Spleen (tissue), 11 donors: ENCODE data around the gene CTH. TPM values are rescaled to one million over a fixed set of nuclear protein-coding genes. Genes with fewer than 3 reads are reported as not detected.
"Not testable (repeated sequence)": the region's sequence is repeated elsewhere in the genome, so short reads cannot be mapped to it uniquely, and the experiment has no call there.

Experiments
- DNase-seq: peaks from one replicate; pipeline ENCODE4 v3.0.0-alpha.2; 2020
- H3K27ac ChIP-seq, 8 donors: fragments of 200-600 bp; sonication (generic) in 7 of 8; 1 replicate in 4 of 8; 2 replicates in 4 of 8; pipeline versions ENCODE4 v1.5.0 to v1.8.0; 2016 to 2021; ENCODE audit warnings: inconsistent platforms in 4 of 8, mild to moderate bottlenecking in 4 of 8, moderate library complexity in 1 of 8
- H3K27me3 ChIP-seq, 7 donors: fragments of 200-600 bp; sonication (generic) in 6 of 7; replicated peaks in 1 of 7; 1 replicate in 4 of 7; 2 replicates in 3 of 7; pipeline versions ENCODE4 v1.5.0 to v1.8.0; 2016 to 2021; ENCODE audit warnings: inconsistent platforms in 3 of 7, mild to moderate bottlenecking in 1 of 7
- H3K36me3 ChIP-seq, 6 donors: fragments of 200-600 bp; sonication (generic) in 5 of 6; 1 replicate in 4 of 6; 2 replicates in 2 of 6; pipeline versions ENCODE4 v1.5.0 to v1.8.0; 2016 to 2021; ENCODE audit warnings: inconsistent platforms in 2 of 6
- H3K4me1 ChIP-seq, 6 donors: fragments of 200-600 bp; sonication (generic) in 5 of 6; 1 replicate in 3 of 6; 2 replicates in 3 of 6; pipeline versions ENCODE4 v1.5.0 to v1.8.0; 2016 to 2021; ENCODE audit warnings: inconsistent platforms in 3 of 6
- H3K4me3 ChIP-seq, 8 donors: fragments of 200-600 bp; sonication (generic) in 7 of 8; 1 replicate in 4 of 8; 2 replicates in 4 of 8; pipeline versions ENCODE4 v1.5.0 to v1.8.0; 2016 to 2021; ENCODE audit warnings: inconsistent platforms in 4 of 8, mild to moderate bottlenecking in 4 of 8, moderate library complexity in 2 of 8
- H3K9me3 ChIP-seq, 8 donors: fragments of 200-600 bp; sonication (generic) in 7 of 8; 1 replicate in 4 of 8; 2 replicates in 4 of 8; pipeline versions ENCODE4 v1.5.0 to v1.8.0; 2016 to 2021; ENCODE audit warnings: inconsistent platforms in 4 of 8
- POLR2A ChIP-seq, 3 donors: fragments of 450-650 bp; IDR thresholded peaks; one replicate each; pipeline ENCODE4 v1.5.1; 2017; ENCODE audit warnings: antibody characterized with exemption in 3 of 3, mild to moderate bottlenecking in 1 of 3
- POLR2AphosphoS5 ChIP-seq, 3 donors: sonication (generic); formaldehyde crosslinking; IDR thresholded peaks; one replicate each; pipeline ENCODE4 v1.5.1; 2017; ENCODE audit warnings: antibody characterized with exemption in 3 of 3
- WGBS, 5 donors: extraction: QIAGEN DNeasy Blood & Tissue Kit in 3 of 5; methylation state at CpG; one replicate each; pipeline versions ENCODE4 v1.1.5 to v1.1.7; 2013 to 2018; 5-methylcytosine and 5-hydroxymethylcytosine counted together
- intact Hi-C: fragments of 100-400 bp; cut with DNase I; formaldehyde crosslinking; loops from one replicate; pipeline ENCODE4 v1.15.0; 2023; ENCODE audit warnings: low total_unique reads
- polyA plus RNA-seq, 3 donors: library from polyadenylated mRNA; stranded (reverse); fragments of 200-250 nt; gene quantifications; one replicate each; pipeline ENCODE4 v1.2.1, GENCODE V29; 2013
- total RNA-seq, 7 donors: library from RNA; depleted of rRNA in 3 of 7; stranded (reverse); fragments of >200 nt in 3 of 7; fragmentation: NEBNext Ultra II Directional in 4 of 7; extraction: Animal tissue kit (Norgen Biotek cat#: 25700) in 4 of 7; gene quantifications; one replicate each; pipeline versions ENCODE4 v1.1.0 to v1.2.1, GENCODE V29; 2016 to 2021
- TF ChIP-seq, protein P1 (sequence below), 11 experiments: fragments of 200-600 bp in 7 of 11; fragments of 450-650 bp in 4 of 11; sonication (generic) in 4 of 11; IDR thresholded peaks in 8 of 11; conservative IDR thresholded peaks in 3 of 11; 1 replicate in 7 of 11; 2 replicates in 4 of 11; pipeline versions ENCODE4 v1.4.0 to v1.8.0; 2016 to 2021; ENCODE audit warnings: antibody characterized with exemption in 11 of 11, inconsistent platforms in 4 of 11, mild to moderate bottlenecking in 1 of 11
- donor health status: healthy with polysubstance abuse.
- donor health status: DM: no; HTN: no; CAD: no; lungs with moderate emphysema.
- donor health status: DM: no; HTN: no; CAD: no.
- donor health status: Bipolar disorder and iron deficiency.
- donor health status: healthy.
- donor health status: DM: no; HTN: no; CAD: no.
- donor health status: DM: yes; HTN: yes; CAD: no.

The CTH gene
- total and polyA plus RNA-seq, 10 donors = 0.80 to 2.7 (median 1.3) TPM

DNA sequence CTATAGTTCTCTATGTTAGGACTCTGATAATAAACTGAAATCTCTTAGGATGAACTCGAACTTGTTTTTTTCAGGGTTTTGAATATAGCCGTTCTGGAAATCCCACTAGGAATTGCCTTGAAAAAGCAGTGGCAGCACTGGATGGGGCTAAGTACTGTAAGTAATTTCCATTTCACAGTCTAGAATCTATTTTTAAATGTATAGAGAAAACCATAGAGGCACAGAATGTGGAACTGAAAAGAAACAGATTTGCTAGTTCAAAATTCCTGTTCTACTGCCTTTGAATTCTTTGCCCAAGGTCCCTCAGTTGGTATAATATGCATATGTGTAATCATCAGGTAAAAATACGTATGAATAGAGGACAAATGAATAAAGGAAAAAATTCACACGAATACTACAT lies 4.8 kb downstream of the CTH start:
- no peak for DNase-seq
- H3K36me3 ChIP-seq = peaks cover 0 to 11% (median 2%) of the 10 kb centered on the region in 6 donors
- H3K4me1 ChIP-seq = peaks cover 5 to 18% (median 14%) of the 10 kb centered on the region in 6 donors
- intact Hi-C loops = loop anchor here (10.0 kb wide), 1 partner anchor 61 kb away; the partner anchor contains the start of gene ANKRD13C
- H3K27me3 ChIP-seq = no peaks in the 10 kb centered on the region
- H3K9me3 ChIP-seq = no peaks in the 10 kb centered on the region
- no peak for TF ChIP-seq POLR2A (IDR thresholded peaks at IDR 0.05)
- H3K4me3 ChIP-seq = no peak overlapping the region
- no peak overlapping the region for H3K27ac ChIP-seq
- 62 to 82% (median 73%) methylated on average over 4 of the region's 4 CpGs for WGBS, 5 donors

DNA sequence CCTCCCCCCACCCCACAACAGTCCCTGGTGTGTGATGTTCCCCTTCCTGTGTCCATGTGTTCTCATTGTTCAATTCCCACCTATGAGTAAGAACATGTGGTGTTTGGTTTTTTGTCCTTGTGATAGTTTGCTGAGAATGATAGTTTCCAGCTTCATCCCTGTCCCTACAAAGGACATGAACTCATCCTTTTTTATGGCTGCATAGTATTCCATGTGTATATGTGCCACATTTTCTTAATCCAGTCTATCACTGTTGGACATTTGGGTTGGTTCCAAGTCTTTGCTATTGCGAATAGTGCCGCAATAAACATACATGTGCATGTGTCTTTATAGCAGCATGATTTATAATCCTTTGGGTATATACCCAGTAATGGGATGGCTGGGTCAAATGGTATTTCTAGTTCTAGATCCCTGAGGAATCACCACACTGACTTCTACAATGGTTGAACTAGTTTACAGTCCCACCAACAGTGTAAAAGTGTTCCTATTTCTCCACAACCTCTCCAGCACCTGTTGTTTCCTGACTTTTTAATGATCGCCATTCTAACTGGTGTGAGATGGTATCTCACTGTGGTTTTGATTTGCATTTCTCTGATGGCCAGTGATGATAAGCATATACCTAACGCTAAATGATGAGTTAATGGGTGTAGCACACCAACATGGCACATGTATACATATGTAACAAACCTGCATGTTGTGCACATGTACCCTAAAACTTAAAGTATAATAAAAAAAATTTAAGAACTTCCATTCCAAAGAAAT lies 8.1 kb downstream of the CTH start:
- not testable (repeated sequence) for H3K9me3 ChIP-seq, H3K4me1 ChIP-seq, H3K27me3 ChIP-seq, H3K27ac ChIP-seq, DNase-seq, H3K4me3 ChIP-seq
- intact Hi-C loops = loop anchor here (10.0 kb wide), 1 partner anchor 64 kb away; the partner anchor contains the start of gene ANKRD13C
- peaks cover 0 to 15% (median 2%) of the 10 kb centered on the region in 6 donors for H3K36me3 ChIP-seq
- WGBS, 5 donors = 82 to 95% (median 89%) methylated on average over 4 of the region's 4 CpGs

DNA sequence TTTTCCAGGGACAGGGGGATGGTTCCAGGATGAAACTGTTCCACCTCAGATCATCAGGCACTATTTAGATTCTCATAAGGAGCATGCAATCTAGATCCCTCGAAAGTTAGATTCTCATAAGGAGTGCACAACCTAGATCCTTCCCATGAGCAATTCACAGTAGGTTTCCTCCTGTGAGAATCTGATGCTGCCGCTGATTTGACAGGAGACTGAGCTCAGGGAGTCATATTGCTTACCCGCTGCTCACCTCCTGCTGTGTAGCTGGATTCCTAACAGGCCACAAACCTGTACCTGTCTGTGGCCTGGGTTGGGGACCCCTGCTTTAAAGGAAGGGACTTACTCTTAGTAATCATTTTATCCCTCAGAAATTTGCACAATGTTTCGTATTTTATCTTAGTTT lies 9.3 kb downstream of the CTH start:
- intact Hi-C loops = no loop called here
- H3K9me3 ChIP-seq = no peaks in the 10 kb centered on the region
- peaks cover 0 to 19% (median 2%) of the 10 kb centered on the region in 6 donors for H3K36me3 ChIP-seq
- no peaks in the 10 kb centered on the region for H3K27me3 ChIP-seq
- TF ChIP-seq, protein P1, sequence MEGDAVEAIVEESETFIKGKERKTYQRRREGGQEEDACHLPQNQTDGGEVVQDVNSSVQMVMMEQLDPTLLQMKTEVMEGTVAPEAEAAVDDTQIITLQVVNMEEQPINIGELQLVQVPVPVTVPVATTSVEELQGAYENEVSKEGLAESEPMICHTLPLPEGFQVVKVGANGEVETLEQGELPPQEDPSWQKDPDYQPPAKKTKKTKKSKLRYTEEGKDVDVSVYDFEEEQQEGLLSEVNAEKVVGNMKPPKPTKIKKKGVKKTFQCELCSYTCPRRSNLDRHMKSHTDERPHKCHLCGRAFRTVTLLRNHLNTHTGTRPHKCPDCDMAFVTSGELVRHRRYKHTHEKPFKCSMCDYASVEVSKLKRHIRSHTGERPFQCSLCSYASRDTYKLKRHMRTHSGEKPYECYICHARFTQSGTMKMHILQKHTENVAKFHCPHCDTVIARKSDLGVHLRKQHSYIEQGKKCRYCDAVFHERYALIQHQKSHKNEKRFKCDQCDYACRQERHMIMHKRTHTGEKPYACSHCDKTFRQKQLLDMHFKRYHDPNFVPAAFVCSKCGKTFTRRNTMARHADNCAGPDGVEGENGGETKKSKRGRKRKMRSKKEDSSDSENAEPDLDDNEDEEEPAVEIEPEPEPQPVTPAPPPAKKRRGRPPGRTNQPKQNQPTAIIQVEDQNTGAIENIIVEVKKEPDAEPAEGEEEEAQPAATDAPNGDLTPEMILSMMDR (IDR thresholded peaks at IDR 0.05 in 8 of 11, conservative IDR thresholded peaks at IDR 0.05 in 3 of 11) = no peak
- TF ChIP-seq POLR2AphosphoS5 (IDR thresholded peaks at IDR 0.05) (no peak), POLR2A (IDR thresholded peaks at IDR 0.05) (no peak)
- H3K27ac ChIP-seq = no peak overlapping the region
- no peak for DNase-seq
- H3K4me3 ChIP-seq = no peak overlapping the region
- H3K4me1 ChIP-seq = no peaks in the 10 kb centered on the region
- 91 to 96% (median 93%) methylated on average over 4 of the region's 4 CpGs for WGBS, 5 donors

DNA sequence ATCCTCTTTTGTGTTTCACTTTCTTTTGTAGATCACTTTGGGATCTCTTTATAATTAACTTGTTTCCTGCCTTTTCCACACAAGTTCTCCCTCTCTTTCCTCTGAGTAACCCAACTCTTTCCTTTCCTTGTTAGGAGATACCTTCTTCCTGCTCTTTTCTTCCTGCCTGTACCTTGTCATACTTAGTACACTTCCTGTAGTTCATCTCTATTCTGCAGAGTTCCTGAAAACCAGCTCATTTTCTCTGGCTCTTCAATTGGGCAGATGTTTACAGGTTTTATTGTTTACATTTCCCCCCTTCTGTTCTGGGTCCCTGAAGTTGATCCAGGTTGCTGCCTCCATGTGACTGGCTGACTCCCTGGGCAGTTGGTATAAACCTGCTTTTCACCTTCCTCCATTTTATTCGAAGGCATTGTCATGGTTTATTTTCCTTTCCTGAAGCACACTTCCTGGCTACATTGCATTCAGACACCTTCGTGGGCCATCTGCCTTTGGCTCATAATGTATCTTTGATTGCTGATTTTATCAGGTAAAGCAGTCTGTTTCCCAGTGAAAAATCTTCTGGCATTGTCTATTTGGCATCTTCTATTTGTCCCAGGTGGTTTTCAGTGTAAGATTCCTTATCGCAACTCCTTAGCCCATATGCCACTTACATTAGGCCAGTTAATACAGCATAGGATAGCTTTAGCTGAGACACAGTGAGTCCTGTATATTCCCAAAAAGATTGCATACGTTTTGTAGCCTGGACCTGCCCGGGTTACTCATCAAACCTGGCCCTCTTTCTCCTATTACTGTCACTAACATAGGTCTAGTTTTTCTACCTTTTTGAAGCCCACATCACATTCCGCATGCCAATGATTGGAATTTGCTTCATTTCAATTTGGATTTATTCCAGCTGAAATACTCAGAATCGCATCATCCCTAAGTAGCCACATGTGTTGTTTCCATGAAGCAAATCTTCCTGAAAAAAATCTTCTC lies 15.4 kb downstream of the CTH start:
- DNase-seq = no peak
- H3K9me3 ChIP-seq = no peaks in the 10 kb centered on the region
- H3K4me3 ChIP-seq = no peak overlapping the region
- H3K27me3 ChIP-seq = no peaks in the 10 kb centered on the region
- no peak overlapping the region for H3K27ac ChIP-seq
- H3K4me1 ChIP-seq = no peaks in the 10 kb centered on the region
- peaks cover 0 to 23% (median 0%) of the 10 kb centered on the region in 6 donors for H3K36me3 ChIP-seq
- TF ChIP-seq, protein P1 (IDR thresholded peaks at IDR 0.05 in 8 of 11, conservative IDR thresholded peaks at IDR 0.05 in 3 of 11) = no peak
- TF ChIP-seq POLR2A (IDR thresholded peaks at IDR 0.05) (no peak), POLR2AphosphoS5 (IDR thresholded peaks at IDR 0.05) (no peak)
- intact Hi-C loops = no loop called here
- WGBS, 5 donors = 77 to 85% (median 81%) methylated on average over 7 of the region's 7 CpGs
